ENCODE results near the gene RFESD.
"Not testable (repeated sequence)": the region's sequence is repeated elsewhere in the genome, so short reads cannot be mapped to it uniquely, and the experiment has no call there.

RFESD gene

DNA sequence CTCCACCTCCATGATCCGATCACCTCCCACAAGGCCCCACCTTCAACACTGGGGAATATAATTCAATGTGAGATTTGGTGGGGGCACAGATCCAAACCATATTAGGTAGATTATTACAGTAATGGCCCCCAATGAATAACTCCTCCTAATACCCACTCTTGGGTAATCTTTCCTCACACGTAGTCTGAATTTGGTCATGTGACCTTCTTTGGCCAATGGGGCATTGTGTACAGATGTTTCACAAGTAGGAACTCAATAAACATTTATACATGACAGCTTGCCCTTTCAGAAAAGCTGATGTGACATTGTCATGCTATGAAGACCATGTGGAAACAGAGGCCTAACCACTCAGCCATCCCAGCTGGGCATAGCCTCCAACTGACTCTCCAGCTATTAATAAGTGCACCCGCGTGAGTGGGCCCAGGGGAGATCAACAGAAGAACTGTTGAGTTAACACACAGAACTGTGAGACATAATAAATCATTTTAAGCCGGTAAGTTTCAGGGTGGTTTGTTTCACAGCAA is 16.1 kb upstream of the RFESD start:
- DNase-seq, result no peak

- DNase-seq, result no peak
These were observed 15.2 kb upstream of the RFESD start for GRCh38 chr5:95631255-95631958.

GRCh38 chr5:95631991-95632675 is 14.4 kb upstream of the RFESD start:
- DNase-seq, result peak; percentile 75

DNA sequence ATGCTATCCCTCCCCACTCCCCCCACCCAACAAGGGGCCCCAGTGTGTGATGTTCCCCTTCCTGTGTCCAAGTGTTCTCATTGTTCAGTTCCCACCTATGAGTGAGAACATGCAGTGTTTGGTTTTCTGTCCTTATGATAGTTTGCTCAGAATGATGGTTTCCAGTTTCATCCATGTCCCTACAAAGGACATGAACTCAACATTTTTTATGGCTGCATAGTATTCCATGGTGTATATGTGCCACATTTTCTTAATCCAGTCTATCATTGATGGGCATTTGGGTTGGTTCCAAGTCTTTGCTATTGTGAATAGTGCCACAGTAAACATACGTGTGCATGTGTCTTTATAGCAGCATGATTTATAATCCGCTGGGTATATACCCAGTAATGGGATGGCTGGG is 13.6 kb upstream of the RFESD start:
- not testable (repeated sequence) for DNase-seq

GRCh38 chr5:95633671-95634070 is 12.9 kb upstream of the RFESD start:
- DNase-seq, result no peak

GRCh38 chr5:95634081-95634480 is 12.5 kb upstream of the RFESD start:
- DNase-seq, result no peak

DNA sequence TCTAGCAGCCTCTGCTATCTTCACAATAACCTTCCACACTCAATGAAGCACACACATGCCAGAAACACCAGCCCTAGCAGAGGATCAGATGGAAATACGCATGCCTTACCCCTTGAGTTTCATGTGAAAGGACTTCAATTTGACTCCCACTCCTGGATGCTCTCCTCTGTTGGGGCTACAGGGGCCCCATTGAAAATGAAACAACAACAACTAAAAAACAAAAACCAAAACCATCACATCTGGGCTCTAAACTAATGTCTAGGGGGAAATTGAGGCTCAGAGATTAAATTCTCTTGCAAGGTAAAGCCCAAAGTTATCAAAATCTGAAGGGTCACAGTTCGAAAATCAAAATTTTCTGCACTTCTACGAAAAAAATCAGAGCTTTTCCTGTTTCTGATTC is 7.9 kb upstream of the RFESD start:
- DNase-seq, result no peak

GRCh38 chr5:95641741-95642220 is 4.8 kb upstream of the RFESD start:
- no peak for DNase-seq

DNA sequence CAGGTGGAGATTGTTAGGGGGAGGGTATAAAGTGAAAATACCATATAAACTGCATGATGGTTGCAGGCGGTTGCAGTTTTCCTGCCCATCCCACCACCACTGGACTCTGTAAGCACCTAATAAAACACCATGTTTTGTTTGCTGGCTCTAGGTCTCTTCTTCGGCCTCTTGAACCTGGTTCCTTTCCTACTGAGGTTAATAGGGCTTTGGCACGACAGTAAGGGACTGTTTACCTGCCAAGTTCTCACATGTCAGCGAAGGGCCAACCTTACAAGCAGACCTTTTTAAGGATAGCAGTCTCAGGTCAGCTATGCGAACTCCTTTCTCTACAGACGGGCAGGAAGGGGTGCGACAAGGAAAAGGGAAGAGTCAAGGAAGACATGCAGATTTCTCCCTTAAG is 3.4 kb upstream of the RFESD start:
- DNase-seq, result no peak

- peak; percentile 63 for DNase-seq
These were observed 2.1 kb upstream of the RFESD start for GRCh38 chr5:95644351-95645042.

DNA sequence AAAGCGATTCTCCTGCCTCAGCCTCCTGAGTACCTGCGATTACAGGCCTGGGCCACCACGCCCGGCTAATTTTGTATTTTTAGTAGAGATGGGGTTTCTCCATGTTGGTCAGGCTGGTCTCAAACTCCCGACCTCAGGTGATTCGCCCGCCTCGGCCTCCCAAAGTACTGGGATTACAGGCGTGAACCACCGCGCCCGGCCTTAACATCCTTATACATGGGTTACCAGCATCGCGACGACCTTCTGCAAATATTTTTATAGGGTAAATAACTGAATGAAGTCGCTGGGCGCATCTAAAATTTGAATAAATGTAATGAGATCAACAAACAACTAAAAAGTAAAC is 380 bp upstream of the RFESD start:
- DNase-seq, result not testable (repeated sequence)

- no peak for DNase-seq
These were observed 1.6 kb downstream of the RFESD start for GRCh38 chr5:95647886-95648860.

GRCh38 chr5:95649274-95649673 is 2.7 kb downstream of the RFESD start:
- no peak for DNase-seq

DNA sequence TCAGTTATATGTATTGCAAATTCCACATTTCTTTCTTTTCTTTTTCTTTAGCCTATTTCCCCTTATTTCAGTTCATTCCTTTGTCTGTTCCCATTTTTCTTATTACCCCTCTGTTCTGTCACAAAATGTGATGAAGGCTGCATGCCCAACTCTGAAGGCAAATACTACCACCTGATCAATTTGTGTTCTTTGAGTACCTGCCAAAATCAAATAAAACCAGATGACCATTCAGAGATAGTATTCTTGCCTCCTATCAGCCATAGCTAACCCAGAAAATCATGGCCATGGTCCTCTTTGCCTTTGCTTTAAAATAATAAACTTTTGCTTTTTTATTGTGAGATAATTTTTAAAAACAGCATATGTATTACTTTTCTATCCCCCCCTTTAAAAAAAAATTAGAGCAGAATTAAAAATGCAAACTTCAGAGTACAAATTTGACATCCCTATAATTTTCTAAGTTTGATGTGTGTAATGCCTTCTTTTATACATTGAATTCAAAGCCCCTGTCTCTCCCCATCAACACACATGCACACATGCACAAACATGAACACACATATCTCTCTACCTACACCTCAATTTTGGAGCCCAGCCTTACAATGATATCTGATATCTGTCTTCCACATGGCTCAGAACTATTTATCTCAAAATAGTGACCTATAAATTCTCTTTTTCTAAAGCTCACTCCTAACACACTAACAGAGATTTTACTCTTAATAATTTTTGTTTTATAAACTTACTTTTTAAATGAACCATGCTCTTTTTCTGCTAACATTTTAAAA is 3.5 kb downstream of the RFESD start:
- no peak for DNase-seq

GRCh38 chr5:95652849-95653248 is 6.3 kb downstream of the RFESD start:
- DNase-seq, result no peak

- no peak for DNase-seq
These were observed 7.6 kb downstream of the RFESD start for GRCh38 chr5:95654196-95654595.

DNA sequence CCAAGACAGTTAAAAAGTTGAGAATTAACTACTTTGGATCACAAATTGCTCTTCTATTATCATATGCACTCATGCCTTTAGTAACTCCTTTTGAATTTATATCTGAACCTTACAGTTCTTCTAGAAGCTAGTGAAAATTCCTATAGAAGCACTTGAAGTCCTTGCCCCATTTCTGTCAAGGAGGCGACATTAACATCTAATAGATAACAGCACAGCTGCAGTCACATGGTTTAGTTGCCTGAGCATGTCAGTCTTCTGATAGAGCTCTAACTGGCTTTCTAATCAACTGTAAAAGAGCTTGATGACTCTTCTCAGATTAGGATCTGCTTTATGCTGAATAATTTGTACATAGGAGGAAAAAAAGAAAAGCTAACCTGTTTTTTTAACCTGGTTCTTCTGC is 9.0 kb downstream of the RFESD start:
- no peak for DNase-seq

DNA sequence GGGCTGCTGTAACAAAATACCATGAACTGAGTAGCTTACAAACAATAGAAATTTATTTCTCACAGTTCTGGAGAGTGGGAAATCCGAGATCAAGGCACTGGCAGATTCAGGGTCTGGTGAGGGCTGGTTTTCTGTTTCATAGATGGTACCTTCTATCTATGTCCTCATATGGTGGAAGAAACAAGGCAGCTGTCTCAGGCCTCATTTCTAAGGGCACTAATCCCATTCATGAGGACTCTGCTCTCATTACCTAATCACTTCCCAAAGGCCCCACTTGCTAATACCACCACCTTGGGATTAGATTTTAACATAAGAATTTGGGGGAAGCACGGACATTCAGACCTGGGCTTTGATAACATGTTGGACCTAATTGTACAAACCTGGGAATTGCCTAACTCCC is 13.5 kb downstream of the RFESD start:
- no peak for DNase-seq

DNA sequence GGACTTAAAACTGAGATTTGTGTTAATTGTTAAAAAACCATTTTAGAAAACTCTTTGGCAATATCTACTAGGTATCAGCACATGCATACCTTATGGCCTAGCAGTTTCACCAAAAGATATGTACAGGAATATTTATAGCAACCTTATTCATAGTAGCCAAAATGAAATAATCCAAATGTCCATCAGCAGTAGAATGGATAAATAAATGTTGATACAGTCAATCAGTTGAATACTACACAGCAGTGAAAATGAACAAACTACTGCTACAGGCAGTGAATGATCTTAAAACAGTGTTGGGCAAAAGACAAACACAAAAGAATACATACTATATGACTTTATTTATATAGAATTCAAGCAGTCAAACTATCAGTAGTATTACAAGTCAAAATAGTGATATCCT is 16.4 kb downstream of the RFESD start:
- DNase-seq, result no peak

DNA sequence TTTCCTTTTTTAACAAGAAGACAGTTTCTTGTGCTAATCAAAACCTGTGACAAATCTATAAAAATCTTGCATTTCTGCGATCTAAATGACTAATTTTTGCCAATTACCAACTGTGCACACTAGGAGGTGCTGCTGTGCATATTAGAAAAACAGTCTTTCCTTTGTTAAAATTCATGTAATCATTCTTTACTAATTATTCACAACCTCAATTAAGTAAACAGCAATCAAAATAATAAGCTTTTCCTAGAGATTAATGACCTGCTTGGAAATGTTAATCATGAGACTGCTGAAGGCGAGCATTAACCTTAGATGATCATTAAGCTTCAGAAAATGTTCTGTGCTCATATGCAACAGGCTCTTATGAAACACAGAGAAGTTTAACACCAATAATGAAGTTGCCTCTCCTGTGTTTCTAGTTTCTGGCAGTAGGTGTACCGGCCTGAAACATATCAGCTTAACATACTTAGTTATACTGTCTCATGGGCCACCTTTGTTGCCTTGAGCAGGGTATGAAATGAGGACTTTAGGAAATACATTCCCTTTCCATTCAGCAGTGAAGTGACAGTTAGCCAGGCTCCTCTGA is 17.7 kb downstream of the RFESD start:
- DNase-seq, result peak; percentile 44

DNA sequence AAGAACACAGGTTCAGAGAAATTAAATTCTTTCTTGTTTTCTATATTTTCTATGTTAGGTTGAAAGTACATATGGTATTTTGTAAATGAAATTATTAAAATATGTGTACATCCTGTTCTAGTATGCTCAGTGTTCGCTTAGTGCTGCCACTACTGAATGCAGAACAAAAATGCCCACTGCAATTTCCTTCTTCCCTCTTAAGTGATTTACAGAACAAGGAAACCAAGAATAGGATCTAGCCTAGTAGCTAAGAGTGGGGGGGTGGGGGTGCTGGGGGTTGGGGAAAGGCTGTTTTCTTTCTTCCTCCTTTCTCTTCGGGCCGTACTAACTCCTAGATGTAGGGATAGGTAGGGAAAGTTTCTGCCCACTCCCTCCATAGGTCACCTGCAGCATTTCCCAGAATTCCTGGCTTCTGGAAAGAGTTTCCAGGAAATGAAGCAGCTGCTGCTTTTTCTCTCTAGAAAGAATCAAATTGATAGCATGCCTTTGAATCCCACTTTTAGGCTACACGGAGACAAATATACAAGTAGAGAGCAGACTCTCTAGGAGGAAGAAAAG is 20.6 kb downstream of the RFESD start:
- no peak for DNase-seq
